ENCODE data around the gene LMOD1. TPM values are rescaled to one million over a fixed set of nuclear protein-coding genes. Genes with fewer than 3 reads are reported as not detected.
A peak's percentile ranks its signal among the peaks of the same experiment; 100 is the strongest.

The LMOD1 gene
- 10 to 100 TPM in 4 of 9 donors, 1 to 10 TPM in 5; 4.6 to 24.9 (median 10.0) TPM for total RNA-seq
- polyA plus RNA-seq = 10 to 100 TPM in 1 of 2 donors, 1 to 10 TPM in 1; 5.1 to 14.5 TPM
- long read RNA-seq, donor 1, transcript LMOD1-201 (3 exons, 3,970 nt) = major isoform, 7 of 17 reads
- long read RNA-seq, donor 1, partial matches to known transcripts = 6 of 17 reads
- long read RNA-seq, donor 1, other reads (novel, unspliced or antisense) = 4 of 17 reads
- long read RNA-seq, donor 2, partial matches to known transcripts = 8 of 10 reads
- long read RNA-seq, donor 2, other reads (novel, unspliced or antisense) = 2 of 10 reads
- long read RNA-seq, donor 3, transcript LMOD1-201 (3 exons, 3,970 nt) = major isoform, 7 of 7 reads
- long read RNA-seq, donor 3, partial matches to known transcripts = 0 of 7 reads
- long read RNA-seq, donor 3, other reads (novel, unspliced or antisense) = 0 of 7 reads

DNA sequence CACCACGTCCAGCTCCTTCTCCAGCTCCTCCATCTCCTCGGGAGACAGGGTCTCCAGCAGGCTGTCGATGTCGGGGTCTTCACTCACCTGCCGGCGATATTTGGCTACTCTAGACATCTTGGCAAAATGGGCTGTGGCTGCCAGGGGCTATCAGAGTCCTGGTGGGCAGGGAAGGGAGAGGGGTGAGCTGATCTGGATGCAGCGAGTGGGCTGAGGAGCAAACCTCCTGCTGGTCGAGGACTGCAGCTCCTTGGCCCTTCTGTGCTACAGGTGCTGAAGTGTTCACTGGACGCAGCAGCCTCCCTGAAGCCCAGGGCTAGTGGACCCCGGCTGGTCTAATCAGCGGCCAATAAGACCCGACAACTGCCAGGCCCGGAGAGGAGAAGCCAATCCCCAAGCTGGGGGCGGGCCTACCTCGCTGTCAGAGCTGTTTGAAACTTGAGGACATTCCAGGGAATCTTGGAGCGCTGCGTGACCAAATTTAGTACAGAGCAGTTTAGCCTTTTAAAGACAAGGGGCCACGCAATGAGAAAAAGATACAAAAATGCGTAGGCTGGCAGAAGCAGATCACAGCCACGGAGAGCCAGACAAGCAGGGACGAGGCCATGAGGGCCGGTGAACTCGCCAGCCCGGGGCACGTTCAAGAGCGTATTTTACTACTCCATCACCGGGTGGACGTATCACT lies at the start of gene LMOD1:
LMOD1 (minus strand) TSS at position 325 of the 685 bp plus-strand sequence; CDS start at position 117, 208 bp downstream.
- intact Hi-C loops (cut with DNase I) = loop anchor here in 3 of 10 donors (2.0 to 10.0 kb wide), 3 partner anchors 44 to 52 kb away; no protein-coding TSS in a partner anchor
- 1 to 3% (median 2%) methylated on average over 26 to 28 of the region's 28 CpGs for WGBS, 4 donors
- ATAC-seq (peak; percentile 91 to 96 (median 93)), DNase-seq (peak; percentile 83 to 89 (median 85))
- TF ChIP-seq, protein P1, sequence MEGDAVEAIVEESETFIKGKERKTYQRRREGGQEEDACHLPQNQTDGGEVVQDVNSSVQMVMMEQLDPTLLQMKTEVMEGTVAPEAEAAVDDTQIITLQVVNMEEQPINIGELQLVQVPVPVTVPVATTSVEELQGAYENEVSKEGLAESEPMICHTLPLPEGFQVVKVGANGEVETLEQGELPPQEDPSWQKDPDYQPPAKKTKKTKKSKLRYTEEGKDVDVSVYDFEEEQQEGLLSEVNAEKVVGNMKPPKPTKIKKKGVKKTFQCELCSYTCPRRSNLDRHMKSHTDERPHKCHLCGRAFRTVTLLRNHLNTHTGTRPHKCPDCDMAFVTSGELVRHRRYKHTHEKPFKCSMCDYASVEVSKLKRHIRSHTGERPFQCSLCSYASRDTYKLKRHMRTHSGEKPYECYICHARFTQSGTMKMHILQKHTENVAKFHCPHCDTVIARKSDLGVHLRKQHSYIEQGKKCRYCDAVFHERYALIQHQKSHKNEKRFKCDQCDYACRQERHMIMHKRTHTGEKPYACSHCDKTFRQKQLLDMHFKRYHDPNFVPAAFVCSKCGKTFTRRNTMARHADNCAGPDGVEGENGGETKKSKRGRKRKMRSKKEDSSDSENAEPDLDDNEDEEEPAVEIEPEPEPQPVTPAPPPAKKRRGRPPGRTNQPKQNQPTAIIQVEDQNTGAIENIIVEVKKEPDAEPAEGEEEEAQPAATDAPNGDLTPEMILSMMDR (IDR thresholded peaks at IDR 0.05) = no peak
- peak in 1 of 2 donors; percentile 59 for TF ChIP-seq POLR2A (IDR thresholded peaks at IDR 0.05)
- Histone ChIP-seq H3K27ac (peak within 1 kb of the TSS; percentile 8 to 89 (median 62)), H3K4me1 (peaks cover 0 to 20% (median 4%) of the 10 kb centered on the region in 12 donors), H3K4me3 (peak within 1 kb of the TSS; percentile 26 to 81 (median 54)), H3K27me3 (peaks cover 0 to 35% (median 0%) of the 10 kb centered on the region in 9 donors), H3K36me3 (no peaks in the 10 kb centered on the region), H3K9me3 (no peaks in the 10 kb centered on the region)

DNA sequence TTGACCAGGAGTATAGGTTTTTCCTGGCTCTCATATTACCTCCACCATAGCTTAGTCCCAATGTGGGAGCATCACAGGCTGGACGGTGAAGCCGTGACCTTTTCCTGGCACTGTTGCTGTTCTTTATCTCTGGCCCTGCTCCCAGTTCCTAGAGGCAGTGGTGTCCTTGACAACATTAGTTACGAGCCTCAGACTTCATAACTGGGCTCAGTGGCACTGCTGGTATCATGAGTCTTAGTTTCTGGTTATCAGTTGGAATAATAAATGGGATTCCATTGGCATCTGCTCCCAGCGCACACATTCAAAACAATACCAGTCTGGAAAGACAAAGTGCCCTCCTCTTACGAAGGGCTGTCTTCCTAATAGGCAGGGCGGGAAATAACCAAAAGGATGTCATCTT lies 44.1 kb upstream of the LMOD1 start:
- Histone ChIP-seq H3K4me1 (peaks cover 0 to 29% (median 8%) of the 10 kb centered on the region in 12 donors), H3K4me3 (no peak overlapping the region), H3K27ac (peak overlapping the region in 7 of 12 donors; percentile 10 to 46 (median 36)), H3K9me3 (no peaks in the 10 kb centered on the region), H3K36me3 (peaks cover 0 to 71% (median 67%) of the 10 kb centered on the region in 9 donors), H3K27me3 (no peaks in the 10 kb centered on the region)
- DNase-seq = peak in 4 of 5 donors; percentile 67 to 76 (median 73)
- intact Hi-C loops (cut with DNase I) = no loop called here
- peak; percentile 92 to 95 (median 94) for ATAC-seq
- 40 to 42% (median 40%) methylated on average over 6 of the region's 6 CpGs for whole genome bisulfite sequencing, 4 donors
- TF ChIP-seq, protein P1 (IDR thresholded peaks at IDR 0.05) = no peak
- no peak for TF ChIP-seq POLR2A (IDR thresholded peaks at IDR 0.05)

DNA sequence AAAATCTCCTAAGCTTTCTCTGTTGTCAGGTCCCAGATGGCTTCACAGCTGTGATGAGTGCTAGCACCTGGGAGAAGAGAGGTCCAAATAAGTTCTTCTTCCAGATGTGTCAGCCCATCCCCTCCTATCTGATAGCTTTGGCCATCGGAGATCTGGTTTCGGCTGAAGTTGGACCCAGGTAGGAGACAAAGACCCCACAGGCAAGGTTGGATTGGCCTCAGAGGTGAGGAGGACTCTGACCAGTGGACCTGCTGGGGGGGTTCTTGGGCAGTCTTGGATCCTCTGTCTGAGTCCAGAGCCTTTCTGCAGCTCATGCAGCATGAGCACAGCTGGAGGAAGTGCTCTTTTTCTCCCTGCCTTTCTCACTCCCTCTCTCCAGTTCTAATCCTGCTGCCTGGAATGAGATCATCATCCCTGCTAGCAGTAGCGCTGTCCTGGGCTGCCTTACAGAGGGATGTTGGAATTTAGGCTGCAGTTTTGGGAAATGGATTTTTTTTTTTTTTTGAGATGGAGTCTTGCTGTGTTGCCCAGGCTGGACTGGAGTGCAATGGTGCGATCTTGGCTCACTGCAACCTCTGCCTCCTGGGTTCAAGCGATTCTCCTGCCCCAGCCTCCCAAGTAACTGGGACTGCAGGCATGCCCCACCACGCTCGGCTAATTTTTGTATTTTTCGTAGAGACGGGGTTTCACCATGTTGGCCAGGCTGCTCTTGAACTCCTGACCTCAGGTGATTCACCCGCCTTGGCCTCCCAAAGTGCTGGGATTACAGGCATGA lies 43.2 kb upstream of the LMOD1 start:
- no peak for TF ChIP-seq POLR2A (IDR thresholded peaks at IDR 0.05)
- TF ChIP-seq, protein P1 (IDR thresholded peaks at IDR 0.05) = no peak
- Histone ChIP-seq H3K36me3 (peaks cover 0 to 62% (median 60%) of the 10 kb centered on the region in 9 donors), H3K9me3 (no peaks in the 10 kb centered on the region), H3K27me3 (no peaks in the 10 kb centered on the region), H3K4me3 (no peak overlapping the region), H3K4me1 (peaks cover 0 to 36% (median 11%) of the 10 kb centered on the region in 12 donors), H3K27ac (peak overlapping the region in 3 of 12 donors; percentile 24 to 40 (median 35))
- ATAC-seq (no peak), DNase-seq (peak in 1 of 5 donors; percentile 7)
- 93 to 96% (median 96%) methylated on average over 10 of the region's 10 CpGs for WGBS, 4 donors
- intact Hi-C loops (cut with DNase I) = loop anchor here in 2 of 10 donors (10.0 kb wide), 2 partner anchors 285 to 455 kb away; partner anchors contain the start of gene NAV1 (in 1 of the 2)

Data from heart left ventricle (tissue), 16 donors.